ENCODE data around the gene BRSK2.

DNA sequence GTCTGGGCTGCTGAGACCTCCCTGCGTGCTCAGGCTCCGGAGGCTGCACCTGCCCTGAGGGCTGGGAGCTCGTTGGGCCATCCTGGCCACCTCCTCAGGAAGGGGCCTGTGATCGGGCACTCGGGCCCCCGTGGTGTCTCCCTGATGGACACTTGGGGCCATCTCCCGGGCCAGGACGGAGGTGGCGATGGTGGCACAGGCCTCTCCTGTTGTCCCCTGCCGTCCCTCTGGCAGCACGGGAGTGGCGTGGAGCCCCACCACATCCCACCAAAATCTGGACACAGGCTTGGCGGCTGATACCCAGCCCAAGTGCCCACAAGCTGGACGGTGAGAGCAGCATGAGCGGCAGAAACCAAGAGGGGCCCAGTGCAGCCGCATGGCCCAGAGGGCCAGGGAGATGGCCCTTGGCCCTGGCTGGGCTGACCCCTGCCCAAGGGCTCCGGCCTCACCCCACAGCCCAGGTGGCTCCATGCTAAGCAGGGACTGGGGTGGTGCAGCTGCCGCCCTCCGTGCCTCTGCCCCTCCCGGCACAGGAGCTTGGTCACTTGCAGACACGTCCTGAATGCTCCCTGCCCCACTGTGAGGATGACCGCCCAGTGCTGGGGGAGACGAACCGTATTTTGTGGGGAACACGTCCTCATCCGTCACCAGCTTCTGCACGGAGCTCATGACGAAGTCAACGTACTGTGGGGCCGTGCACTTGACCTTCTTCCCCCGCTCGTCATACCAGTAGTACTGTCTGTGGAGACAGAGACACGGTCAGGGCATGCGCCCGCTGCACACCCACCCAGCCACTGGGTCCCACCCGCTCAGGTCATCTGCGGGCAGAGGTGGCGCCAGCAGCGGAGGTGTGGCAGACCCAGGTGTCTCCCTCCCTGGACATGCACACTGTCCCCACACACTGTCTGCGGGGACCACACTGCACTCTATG, 81.2 kb downstream of the BRSK2 start:
- TF ChIP-seq POLR2A (IDR thresholded peaks at IDR 0.05; ENCODE audit: low read length) (no peak), GATA1 (IDR thresholded peaks at IDR 0.05; ENCODE audit: low read depth, low read length) (no peak)

All from erythroblast (primary cell).